GM13976 (cell line): ENCODE data around the gene KCNG3.
A peak's percentile ranks its signal among the peaks of the same experiment; 100 is the strongest.

Source experiments
- DNase-seq: peaks from one replicate; pipeline ENCODE4 v3.0.0; 2012; ENCODE audit warnings: low spot score
- in situ Hi-C: fragments of 300-500 bp; cut with MboI; formaldehyde crosslinking; loops from one replicate; pipeline ENCODE4 v1.12.0; 2022; ENCODE audit warnings: low sequenced_read_pairs, mixed read lengths, inconsistent platforms; ENCODE audit not compliant: unreplicated experiment
- TF ChIP-seq, protein P1 (sequence below): IDR thresholded peaks from 2 replicates; pipeline ENCODE4 v1.5.1; 2012; ENCODE audit warnings: borderline replicate concordance, mild to moderate bottlenecking; ENCODE audit not compliant: insufficient read depth; ENCODE audit errors: extremely low read depth, missing control alignments, control extremely low read depth

The KCNG3 gene

GRCh38 chr2:42503291-42503690 is 9.5 kb upstream of the KCNG3 start:
- TF ChIP-seq, protein P1, sequence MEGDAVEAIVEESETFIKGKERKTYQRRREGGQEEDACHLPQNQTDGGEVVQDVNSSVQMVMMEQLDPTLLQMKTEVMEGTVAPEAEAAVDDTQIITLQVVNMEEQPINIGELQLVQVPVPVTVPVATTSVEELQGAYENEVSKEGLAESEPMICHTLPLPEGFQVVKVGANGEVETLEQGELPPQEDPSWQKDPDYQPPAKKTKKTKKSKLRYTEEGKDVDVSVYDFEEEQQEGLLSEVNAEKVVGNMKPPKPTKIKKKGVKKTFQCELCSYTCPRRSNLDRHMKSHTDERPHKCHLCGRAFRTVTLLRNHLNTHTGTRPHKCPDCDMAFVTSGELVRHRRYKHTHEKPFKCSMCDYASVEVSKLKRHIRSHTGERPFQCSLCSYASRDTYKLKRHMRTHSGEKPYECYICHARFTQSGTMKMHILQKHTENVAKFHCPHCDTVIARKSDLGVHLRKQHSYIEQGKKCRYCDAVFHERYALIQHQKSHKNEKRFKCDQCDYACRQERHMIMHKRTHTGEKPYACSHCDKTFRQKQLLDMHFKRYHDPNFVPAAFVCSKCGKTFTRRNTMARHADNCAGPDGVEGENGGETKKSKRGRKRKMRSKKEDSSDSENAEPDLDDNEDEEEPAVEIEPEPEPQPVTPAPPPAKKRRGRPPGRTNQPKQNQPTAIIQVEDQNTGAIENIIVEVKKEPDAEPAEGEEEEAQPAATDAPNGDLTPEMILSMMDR: no peak
- no peak for DNase-seq
- in situ Hi-C loops: no loop called here

DNA sequence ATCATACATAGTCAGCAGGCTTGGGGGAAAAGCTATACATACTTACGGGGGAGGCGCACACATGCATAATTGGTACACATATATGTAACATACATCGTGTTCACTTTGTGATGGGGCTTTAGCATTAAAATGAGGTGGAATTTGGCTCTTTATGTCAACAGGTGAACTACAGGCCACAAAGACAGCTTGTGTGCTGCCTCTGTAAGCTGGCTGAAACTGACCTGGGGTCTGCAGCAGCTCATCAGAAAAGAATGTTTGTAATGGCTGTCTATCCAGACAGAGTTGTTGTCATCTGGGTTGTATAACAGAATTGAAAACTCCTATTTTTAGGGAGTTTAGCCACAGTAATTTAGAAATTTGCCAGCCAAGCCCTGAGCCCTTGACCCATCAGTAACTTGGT is 4.7 kb upstream of the KCNG3 start:
- no peak for DNase-seq
- in situ Hi-C loops: no loop called here
- TF ChIP-seq, protein P1: no peak

- TF ChIP-seq, protein P1: no peak
- no peak for DNase-seq
- in situ Hi-C loops: no loop called here
Measured at GRCh38 chr2:42495611-42496010, 1.8 kb upstream of the KCNG3 start.

GRCh38 chr2:42495234-42495581 is 1.4 kb upstream of the KCNG3 start:
- in situ Hi-C loops: no loop called here
- no peak for DNase-seq

GRCh38 chr2:42494355-42495233 is 812 bp upstream of the KCNG3 start:
- DNase-seq: peak; percentile 84
- in situ Hi-C loops: no loop called here
- TF ChIP-seq, protein P1: peak; percentile 75

More at GRCh38 chr2:42495234-42495581, 1.4 kb upstream of the KCNG3 start:
- TF ChIP-seq, protein P1: no peak

DNA sequence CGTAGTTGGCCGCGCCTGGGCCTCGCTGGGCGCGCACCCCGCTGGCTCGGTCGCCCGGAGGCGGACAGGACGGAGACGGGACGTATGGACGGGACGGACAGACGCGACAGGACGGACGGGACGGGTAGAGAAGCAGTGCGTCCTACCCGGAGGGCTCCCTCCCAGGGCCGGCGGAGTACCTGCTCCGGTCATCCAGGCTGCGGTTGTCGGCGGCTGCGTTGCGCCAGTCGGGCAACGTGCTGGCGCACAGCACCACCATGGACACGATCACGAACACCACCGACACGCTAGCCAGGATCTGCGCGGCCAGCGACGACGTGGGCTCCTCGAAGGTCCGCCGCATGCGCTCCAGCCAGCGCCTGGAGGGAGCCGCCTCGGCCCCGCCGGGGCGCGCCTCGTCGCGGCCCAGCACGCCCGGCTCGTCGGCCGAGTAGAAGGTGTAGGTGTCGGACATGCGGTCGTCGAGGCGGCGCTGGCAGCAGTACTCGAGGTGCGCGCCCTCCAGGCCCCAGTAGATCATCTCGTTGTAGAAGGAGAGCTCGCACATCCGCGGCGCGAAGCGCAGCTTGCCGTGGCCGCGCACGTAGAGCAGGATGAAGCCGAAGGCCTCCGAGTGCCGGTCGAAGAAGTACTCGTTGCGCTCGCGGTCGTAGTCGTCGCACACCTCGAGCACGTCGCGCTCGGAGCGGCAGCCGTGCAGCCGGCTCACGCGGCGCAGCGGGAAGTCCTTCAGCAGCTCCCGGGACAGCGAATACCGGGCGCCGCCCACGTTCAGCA is 903 bp downstream of the KCNG3 start:
- in situ Hi-C loops: no loop called here
- DNase-seq: peak; percentile 36
- TF ChIP-seq, protein P1: no peak
